Breast epithelium (tissue), 3 donors: ENCODE data around the gene BNIP3.

Experiments
- CTCF ChIP-seq, 3 donors: fragments of 450-650 bp; IDR thresholded peaks; one replicate each; pipeline ENCODE4 v1.5.1; 2016 to 2017; ENCODE audit warnings: antibody characterized with exemption in 3 of 3, mild to moderate bottlenecking in 3 of 3, moderate library complexity in 3 of 3
- POLR2AphosphoS5 ChIP-seq, 3 donors: sonication (generic); formaldehyde crosslinking; IDR thresholded peaks; one replicate each; pipeline ENCODE4 v1.6.1; 2017; ENCODE audit warnings: antibody characterized with exemption in 3 of 3

GRCh38 chr10:131974034-131974817, 7.5 kb downstream of the BNIP3 start:
- TF ChIP-seq CTCF (IDR thresholded peaks at IDR 0.05): no peak
- TF ChIP-seq POLR2AphosphoS5 (IDR thresholded peaks at IDR 0.05): no peak
